ENCODE data around the gene MBP. TPM values are rescaled to one million over a fixed set of nuclear protein-coding genes. Genes with fewer than 3 reads are reported as not detected.

Gene MBP
- total RNA-seq, 2 experiments from 2014 or later = 13.5 to 28.9 TPM

DNA sequence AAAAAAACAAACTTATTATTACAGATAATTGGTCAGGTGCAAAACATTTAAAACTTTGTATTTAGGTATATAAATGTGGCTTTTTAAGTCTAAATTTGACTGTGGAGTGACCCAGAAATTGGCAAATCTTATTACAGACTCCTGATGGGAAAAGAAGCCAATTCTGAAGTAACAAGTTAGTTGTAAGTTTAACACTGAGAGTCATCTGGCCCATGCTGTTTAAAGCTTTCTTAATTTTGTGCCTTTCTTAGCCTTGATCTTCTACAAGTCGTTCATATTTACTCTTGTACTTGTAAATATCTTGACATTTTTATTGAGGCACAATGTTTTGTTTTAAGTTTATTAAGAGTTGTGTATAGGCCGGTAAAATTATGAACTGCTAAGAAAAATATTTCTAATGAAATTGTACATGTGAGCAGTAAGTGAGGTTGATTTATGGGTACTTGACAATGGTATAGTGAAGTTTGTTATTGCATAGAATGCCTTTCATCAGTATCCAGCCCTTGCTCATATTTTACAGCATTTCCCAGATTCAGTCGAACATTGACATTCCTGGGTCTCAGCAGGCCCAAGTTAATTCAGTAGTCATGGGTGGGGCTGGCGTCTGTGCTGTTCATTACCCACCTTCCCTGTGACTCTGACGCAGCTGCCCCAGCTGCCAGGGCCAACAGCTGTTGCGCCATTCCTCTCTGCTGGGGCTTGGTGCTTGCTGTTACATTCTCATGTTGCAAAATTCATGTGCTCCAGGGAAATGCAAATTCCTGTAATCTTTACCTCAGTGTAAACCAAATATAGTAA, 188.8 kb downstream of the MBP start:
- no peak for TF ChIP-seq EZH2phosphoT487 (IDR thresholded peaks at IDR 0.05; ENCODE audit: borderline replicate concordance, low read depth, low read length)
- TF ChIP-seq, protein P1, sequence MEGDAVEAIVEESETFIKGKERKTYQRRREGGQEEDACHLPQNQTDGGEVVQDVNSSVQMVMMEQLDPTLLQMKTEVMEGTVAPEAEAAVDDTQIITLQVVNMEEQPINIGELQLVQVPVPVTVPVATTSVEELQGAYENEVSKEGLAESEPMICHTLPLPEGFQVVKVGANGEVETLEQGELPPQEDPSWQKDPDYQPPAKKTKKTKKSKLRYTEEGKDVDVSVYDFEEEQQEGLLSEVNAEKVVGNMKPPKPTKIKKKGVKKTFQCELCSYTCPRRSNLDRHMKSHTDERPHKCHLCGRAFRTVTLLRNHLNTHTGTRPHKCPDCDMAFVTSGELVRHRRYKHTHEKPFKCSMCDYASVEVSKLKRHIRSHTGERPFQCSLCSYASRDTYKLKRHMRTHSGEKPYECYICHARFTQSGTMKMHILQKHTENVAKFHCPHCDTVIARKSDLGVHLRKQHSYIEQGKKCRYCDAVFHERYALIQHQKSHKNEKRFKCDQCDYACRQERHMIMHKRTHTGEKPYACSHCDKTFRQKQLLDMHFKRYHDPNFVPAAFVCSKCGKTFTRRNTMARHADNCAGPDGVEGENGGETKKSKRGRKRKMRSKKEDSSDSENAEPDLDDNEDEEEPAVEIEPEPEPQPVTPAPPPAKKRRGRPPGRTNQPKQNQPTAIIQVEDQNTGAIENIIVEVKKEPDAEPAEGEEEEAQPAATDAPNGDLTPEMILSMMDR (conservative IDR thresholded peaks at IDR 0.05; ENCODE audit: low read length) = no peak
- H3K4me3 ChIP-seq (ENCODE audit: low read depth, low read length, poor library complexity, severe bottlenecking) = no peak overlapping the region
- DNase-seq (ENCODE audit: low spot score) = no peak
- intact Hi-C loops (cut with micrococcal nuclease; ENCODE audit: unreplicated experiment) = no loop called here
- H4K20me1 ChIP-seq (ENCODE audit: insufficient read depth, low read length) = no peaks in the 10 kb centered on the region
- POLR2A ChIA-PET = no interaction called here
- H3K4me1 ChIP-seq (ENCODE audit: insufficient read depth, low read length, poor library complexity, severe bottlenecking) = no peaks in the 10 kb centered on the region
- no peaks in the 10 kb centered on the region for H3K79me2 ChIP-seq (ENCODE audit: insufficient read depth, low read depth, low read length)
- peaks cover 12% of the 10 kb centered on the region for H3K36me3 ChIP-seq (ENCODE audit: insufficient read depth, low read length)
- no TSS peak for BruUV-seq (replicated peaks)
- no peak overlapping the region for H2AFZ ChIP-seq (ENCODE audit: low read length)
- H3K27ac ChIP-seq (ENCODE audit: low read depth, low read length, poor library complexity, severe bottlenecking) = no peak overlapping the region
- CTCF ChIA-PET (ENCODE audit: unreplicated experiment) = no interaction called here
- no peaks in the 10 kb centered on the region for H3K9me3 ChIP-seq (ENCODE audit: low read length)
- no peak overlapping the region for H3K4me2 ChIP-seq (ENCODE audit: low read length)
- H3K9me2 ChIP-seq (ENCODE audit: insufficient read depth, low read length) = no peaks in the 10 kb centered on the region

DNA sequence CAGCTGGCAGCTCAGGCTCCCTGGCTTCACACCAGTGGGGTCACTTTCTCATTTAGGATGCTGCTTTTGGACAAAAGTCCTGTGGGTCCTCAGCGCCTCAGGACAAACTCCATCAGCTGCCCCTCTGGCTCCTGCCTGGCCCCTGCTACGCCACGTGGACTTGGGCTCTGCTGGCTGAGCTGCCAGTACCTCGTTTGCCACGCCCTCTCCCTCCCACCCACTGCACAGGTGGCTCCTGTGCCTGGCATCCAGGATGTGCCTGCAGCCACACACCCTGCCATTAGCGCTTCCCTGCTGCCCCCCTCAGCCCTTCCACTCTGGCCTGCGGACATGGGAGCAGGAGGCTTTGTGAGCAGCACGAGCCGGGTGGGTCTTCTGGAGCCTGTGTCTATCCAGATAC, 191.3 kb downstream of the MBP start:
- TF ChIP-seq, protein P1 (conservative IDR thresholded peaks at IDR 0.05; ENCODE audit: low read length) = no peak
- no peak for TF ChIP-seq EZH2phosphoT487 (IDR thresholded peaks at IDR 0.05; ENCODE audit: borderline replicate concordance, low read depth, low read length)
- Histone ChIP-seq H3K36me3 (ENCODE audit: insufficient read depth, low read length) (peaks cover 10% of the 10 kb centered on the region), H3K4me2 (ENCODE audit: low read length) (no peak overlapping the region), H4K20me1 (ENCODE audit: insufficient read depth, low read length) (no peaks in the 10 kb centered on the region), H3K4me3 (ENCODE audit: low read depth, low read length, poor library complexity, severe bottlenecking) (no peak overlapping the region), H3K9me3 (ENCODE audit: low read length) (no peaks in the 10 kb centered on the region), H3K9me2 (ENCODE audit: insufficient read depth, low read length) (no peaks in the 10 kb centered on the region), H3K79me2 (ENCODE audit: insufficient read depth, low read depth, low read length) (no peaks in the 10 kb centered on the region), H3K4me1 (ENCODE audit: insufficient read depth, low read length, poor library complexity, severe bottlenecking) (no peaks in the 10 kb centered on the region), H2AFZ (ENCODE audit: low read length) (no peak overlapping the region), H3K27ac (ENCODE audit: low read depth, low read length, poor library complexity, severe bottlenecking) (no peak overlapping the region)
- intact Hi-C loops (cut with micrococcal nuclease; ENCODE audit: unreplicated experiment) = no loop called here
- ChIA-PET CTCF (ENCODE audit: unreplicated experiment) (no interaction called here), POLR2A (no interaction called here)
- DNase-seq (ENCODE audit: low spot score) = no peak
- no TSS peak for BruUV-seq (replicated peaks)

DNA sequence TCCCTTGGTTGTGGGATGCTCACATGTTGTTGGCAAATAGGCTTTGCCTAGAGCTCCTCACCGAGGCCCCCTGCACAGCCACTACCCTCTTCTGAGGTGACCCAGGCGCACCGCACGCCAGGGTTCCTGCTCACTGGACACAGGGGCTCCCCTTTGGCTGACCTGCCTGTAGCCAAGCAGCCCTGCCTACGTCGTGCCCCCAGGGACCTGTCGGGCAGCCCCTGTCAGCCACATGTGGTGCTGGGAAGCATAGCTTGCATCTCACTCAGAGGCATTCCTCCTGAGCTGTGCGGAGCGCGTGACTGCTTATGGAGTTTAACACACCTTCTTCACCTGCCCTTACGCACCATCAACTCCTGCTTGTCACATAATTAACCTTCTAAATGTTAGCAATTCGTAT, 194.0 kb downstream of the MBP start:
- intact Hi-C loops (cut with micrococcal nuclease; ENCODE audit: unreplicated experiment) = no loop called here
- DNase-seq (ENCODE audit: low spot score) = no peak
- POLR2A ChIA-PET = no interaction called here
- Histone ChIP-seq H3K9me3 (ENCODE audit: low read length) (no peaks in the 10 kb centered on the region), H2AFZ (ENCODE audit: low read length) (no peak overlapping the region), H3K9me2 (ENCODE audit: insufficient read depth, low read length) (no peaks in the 10 kb centered on the region), H3K4me2 (ENCODE audit: low read length) (no peak overlapping the region), H3K36me3 (ENCODE audit: insufficient read depth, low read length) (peaks cover 7% of the 10 kb centered on the region; the same call in 1 of the 2 replicates), H3K79me2 (ENCODE audit: insufficient read depth, low read depth, low read length) (no peaks in the 10 kb centered on the region), H4K20me1 (ENCODE audit: insufficient read depth, low read length) (no peaks in the 10 kb centered on the region), H3K4me1 (ENCODE audit: insufficient read depth, low read length, poor library complexity, severe bottlenecking) (no peaks in the 10 kb centered on the region), H3K4me3 (ENCODE audit: low read depth, low read length, poor library complexity, severe bottlenecking) (no peak overlapping the region), H3K27ac (ENCODE audit: low read depth, low read length, poor library complexity, severe bottlenecking) (no peak overlapping the region)
- no TSS peak for BruUV-seq (replicated peaks)
- no peak for TF ChIP-seq EZH2phosphoT487 (IDR thresholded peaks at IDR 0.05; ENCODE audit: borderline replicate concordance, low read depth, low read length)
- TF ChIP-seq, protein P1 (conservative IDR thresholded peaks at IDR 0.05; ENCODE audit: low read length) = no peak
- CTCF ChIA-PET (ENCODE audit: unreplicated experiment) = no interaction called here

All from OCI-LY7 (cell line).